NCI-H1048 (cell line): ENCODE data around the gene GRWD1.
"Not testable (repeated sequence)": the region's sequence is repeated elsewhere in the genome, so short reads cannot be mapped to it uniquely, and the experiment has no call there.

Experiments
- DNase-seq: peaks from one replicate; lab custom pipeline; 2025; lab: John Stamatoyannopoulos, UW

GRWD1 gene

GRCh38 chr19:48480183-48480557, 34.4 kb downstream of the GRWD1 start:
- no peak for DNase-seq

- DNase-seq, result no peak
These were observed 35.0 kb downstream of the GRWD1 start for GRCh38 chr19:48480558-48481500.

GRCh38 chr19:48481846-48482639, 36.3 kb downstream of the GRWD1 start:
- no peak for DNase-seq

GRCh38 chr19:48483301-48483700, 37.5 kb downstream of the GRWD1 start:
- no peak for DNase-seq

- no peak for DNase-seq
These were observed 38.6 kb downstream of the GRWD1 start for GRCh38 chr19:48484247-48484893.

GRCh38 chr19:48484931-48485612, 39.3 kb downstream of the GRWD1 start:
- no peak for DNase-seq

- DNase-seq, result not testable (repeated sequence)
These were observed 40.9 kb downstream of the GRWD1 start for GRCh38 chr19:48486706-48487105.

- DNase-seq, result no peak
These were observed 41.8 kb downstream of the GRWD1 start for GRCh38 chr19:48487544-48487943.

- DNase-seq, result no peak
These were observed 42.2 kb downstream of the GRWD1 start for GRCh38 chr19:48487948-48488347.

GRCh38 chr19:48488478-48488877, 42.7 kb downstream of the GRWD1 start:
- DNase-seq, result not testable (repeated sequence)

- no peak for DNase-seq
These were observed 43.9 kb downstream of the GRWD1 start for GRCh38 chr19:48489608-48490216.

GRCh38 chr19:48490981-48491792, 45.4 kb downstream of the GRWD1 start:
- no peak for DNase-seq

- no peak for DNase-seq
These were observed 46.0 kb downstream of the GRWD1 start for GRCh38 chr19:48491793-48492123.

GRCh38 chr19:48492925-48493717, 47.3 kb downstream of the GRWD1 start:
- peak; percentile 99 for DNase-seq

GRCh38 chr19:48493718-48494401, 48.1 kb downstream of the GRWD1 start:
- DNase-seq, result no peak

- no peak for DNase-seq
These were observed 49.6 kb downstream of the GRWD1 start for GRCh38 chr19:48495396-48495795.

GRCh38 chr19:48496959-48497727, 51.4 kb downstream of the GRWD1 start:
- DNase-seq, result no peak
